NCI-H2171 (cell line): ENCODE data around the gene ZFP36.

Source experiments
- DNase-seq: peaks from one replicate; lab custom pipeline; 2025; lab: John Stamatoyannopoulos, UW

The ZFP36 gene

GRCh38 chr19:39405958-39406655 lies 540 bp upstream of the ZFP36 start:
- no peak for DNase-seq

GRCh38 chr19:39407410-39407659 lies 688 bp downstream of the ZFP36 start:
- no peak for DNase-seq

- DNase-seq = no peak
Measured at GRCh38 chr19:39407660-39408391, 1.2 kb downstream of the ZFP36 start.

- DNase-seq = peak; percentile 24
Measured at GRCh38 chr19:39408392-39409207, 2.0 kb downstream of the ZFP36 start.

GRCh38 chr19:39409208-39410016 lies 2.8 kb downstream of the ZFP36 start:
- peak; percentile 97 for DNase-seq

- DNase-seq = peak; percentile 37
Measured at GRCh38 chr19:39410017-39410830, 3.6 kb downstream of the ZFP36 start.

- DNase-seq = no peak
Measured at GRCh38 chr19:39410831-39411080, 4.1 kb downstream of the ZFP36 start.

- no peak for DNase-seq
Measured at GRCh38 chr19:39411081-39411831, 4.6 kb downstream of the ZFP36 start.

- DNase-seq = peak; percentile 86
Measured at GRCh38 chr19:39411832-39412099, 5.1 kb downstream of the ZFP36 start.

- peak; percentile 98 for DNase-seq
Measured at GRCh38 chr19:39412100-39412866, 5.6 kb downstream of the ZFP36 start, which contains the start of gene PLEKHG2. Gene PLEKHG2, plus strand, starts transcription at chr19:39412669. Its CDS starts 1,418 bp downstream, at chr19:39414087.

GRCh38 chr19:39412867-39413271 lies 6.2 kb downstream of the ZFP36 start:
- no peak for DNase-seq

- DNase-seq = peak; percentile 73
Measured at GRCh38 chr19:39413272-39413910, 6.7 kb downstream of the ZFP36 start.

GRCh38 chr19:39413911-39414608 lies 7.4 kb downstream of the ZFP36 start:
- DNase-seq = no peak

- no peak for DNase-seq
Measured at GRCh38 chr19:39415111-39416046, 8.7 kb downstream of the ZFP36 start.

- DNase-seq = no peak
Measured at GRCh38 chr19:39416152-39417120, 9.8 kb downstream of the ZFP36 start.

GRCh38 chr19:39417463-39418181 lies 11.0 kb downstream of the ZFP36 start:
- no peak for DNase-seq
